H9 (cell line): ENCODE results near the gene POMGNT2. TPM values are rescaled to one million over a fixed set of nuclear protein-coding genes. Genes with fewer than 3 reads are reported as not detected.

ENCODE experiments used
- DNase-seq: peaks from one replicate; pipeline ENCODE4 v3.0.0-alpha.2; 2017
- H2AFZ ChIP-seq: one replicate; pipeline ENCODE4 v1.6.1; 2013; ENCODE audit warnings: mild to moderate bottlenecking, low read length, control low read depth, moderate library complexity
- H2AK5ac ChIP-seq: 2 replicates; pipeline ENCODE4 v1.6.1; 2013; ENCODE audit warnings: low read length, control low read depth, mixed read lengths; ENCODE audit not compliant: insufficient read length
- H2BK120ac ChIP-seq: one replicate; pipeline ENCODE4 v1.6.1; 2013; ENCODE audit warnings: low read depth, mild to moderate bottlenecking, low read length, control low read depth, inconsistent platforms; ENCODE audit not compliant: poor library complexity, severe bottlenecking
- H2BK12ac ChIP-seq: 2 replicates; pipeline ENCODE4 v1.6.1; 2013; ENCODE audit warnings: low read length, control low read depth, mixed read lengths, low read depth; ENCODE audit not compliant: insufficient read length
- H2BK15ac ChIP-seq: 2 replicates; pipeline ENCODE4 v1.6.1; 2013; ENCODE audit warnings: low read depth, low read length, control low read depth
- H2BK20ac ChIP-seq: one replicate; pipeline ENCODE4 v1.6.1; 2013; ENCODE audit warnings: low read depth, mild to moderate bottlenecking, low read length, control low read depth, inconsistent platforms; ENCODE audit not compliant: poor library complexity, severe bottlenecking
- H2BK5ac ChIP-seq: 2 replicates; pipeline ENCODE4 v1.6.1; 2013; ENCODE audit warnings: low read length, control low read depth, mixed read lengths; ENCODE audit not compliant: insufficient read length
- H3K14ac ChIP-seq: 2 replicates; pipeline ENCODE4 v1.6.1; 2013; ENCODE audit warnings: low read length, control low read depth; ENCODE audit not compliant: insufficient read depth
- H3K18ac ChIP-seq: 2 replicates; pipeline ENCODE4 v1.6.1; 2013; ENCODE audit warnings: low read depth, mild to moderate bottlenecking, mixed read lengths, low read length, control low read depth; ENCODE audit not compliant: insufficient read length
- H3K23ac ChIP-seq: 2 replicates; pipeline ENCODE4 v1.6.1; 2013; ENCODE audit warnings: low read length, control low read depth, mixed read lengths, low read depth; ENCODE audit not compliant: insufficient read length
- H3K23me2 ChIP-seq: 2 replicates; pipeline ENCODE4 v1.6.1; 2013; ENCODE audit warnings: low read depth, mild to moderate bottlenecking, mixed read lengths, low read length, control low read depth; ENCODE audit not compliant: insufficient read length, poor library complexity, severe bottlenecking
- H3K27ac ChIP-seq: 2 replicates; pipeline ENCODE4 v1.5.1; 2013; ENCODE audit warnings: low read length, control low read depth, mixed read lengths, low read depth; ENCODE audit not compliant: insufficient read length
- H3K27me3 ChIP-seq: 2 replicates; pipeline ENCODE4 v1.6.1; 2013; ENCODE audit warnings: low read length, control low read depth, inconsistent platforms; ENCODE audit not compliant: insufficient read depth
- H3K4ac ChIP-seq: 2 replicates; pipeline ENCODE4 v1.6.1; 2013; ENCODE audit warnings: low read depth, mild to moderate bottlenecking, control low read depth, inconsistent platforms, low read length, moderate library complexity
- H3K4me1 ChIP-seq: 2 replicates; pipeline ENCODE4 v1.6.1; 2013; ENCODE audit warnings: low read length, control low read depth, inconsistent platforms; ENCODE audit not compliant: insufficient read depth
- H3K4me2 ChIP-seq: 2 replicates; pipeline ENCODE4 v1.6.1; 2013; ENCODE audit warnings: low read length, control low read depth, mixed read lengths; ENCODE audit not compliant: insufficient read length, insufficient read depth
- H3K56ac ChIP-seq: 2 replicates; pipeline ENCODE4 v1.6.1; 2013; ENCODE audit warnings: low read depth, mild to moderate bottlenecking, mixed read lengths, low read length, control low read depth; ENCODE audit not compliant: insufficient read length
- H3K79me1 ChIP-seq: 2 replicates; pipeline ENCODE4 v1.6.1; 2013; ENCODE audit warnings: low read depth, mild to moderate bottlenecking, moderate library complexity, low read length, control low read depth, inconsistent platforms; ENCODE audit not compliant: insufficient read depth, poor library complexity, severe bottlenecking
- H3K79me2 ChIP-seq: 2 replicates; pipeline ENCODE4 v1.6.1; 2013; ENCODE audit warnings: low read length, control low read depth, inconsistent platforms; ENCODE audit not compliant: insufficient read depth
- H3K9ac ChIP-seq: 2 replicates; pipeline ENCODE4 v1.6.1; 2013; ENCODE audit warnings: low read length, control low read depth, mixed read lengths; ENCODE audit not compliant: insufficient read length; ENCODE audit errors: extremely low read depth
- H3K9me3 ChIP-seq: one replicate; pipeline ENCODE4 v1.6.1; 2013; ENCODE audit warnings: low read depth, low read length, inconsistent platforms; ENCODE audit not compliant: control insufficient read depth
- H3T11ph ChIP-seq: one replicate; pipeline ENCODE4 v1.6.1; 2013; ENCODE audit warnings: mild to moderate bottlenecking, low read length, control low read depth, inconsistent platforms
- H4K20me1 ChIP-seq: one replicate; pipeline ENCODE4 v1.6.1; 2013; ENCODE audit not compliant: control insufficient read depth, insufficient read length, insufficient read depth
- H4K5ac ChIP-seq: 2 replicates; pipeline ENCODE4 v1.6.1; 2013; ENCODE audit warnings: low read depth, mild to moderate bottlenecking, mixed read lengths, low read length, control low read depth; ENCODE audit not compliant: insufficient read length
- H4K8ac ChIP-seq: replicated peaks from 2 replicates; pipeline ENCODE4 v1.6.1; 2013; ENCODE audit warnings: low read length, control low read depth, mixed read lengths, low read depth; ENCODE audit not compliant: insufficient read length
- H4K91ac ChIP-seq: 2 replicates; pipeline ENCODE4 v1.6.1; 2013; ENCODE audit warnings: low read depth, mild to moderate bottlenecking, moderate library complexity, mixed read lengths, low read length, control low read depth; ENCODE audit not compliant: insufficient read length
- H3K27ac Mint-ChIP-seq, 3 experiments: 2 replicates in 2 of 3; 3 replicates in 1 of 3; pipeline ENCODE4 v1.8.0; 2020 to 2021; ENCODE audit warnings: mixed read lengths in 3 of 3, mild to moderate bottlenecking in 1 of 3, moderate library complexity in 1 of 3
- H3K27me3 Mint-ChIP-seq: 2 replicates; pipeline ENCODE4 v1.8.0; 2021; ENCODE audit warnings: low read depth, mild to moderate bottlenecking, moderate library complexity, mixed read lengths
- H3K36me3 Mint-ChIP-seq, 3 experiments: 2 replicates in 2 of 3; 3 replicates in 1 of 3; pipeline ENCODE4 v1.8.0; 2020 to 2021; ENCODE audit warnings: low read depth in 3 of 3, mixed read lengths in 3 of 3; ENCODE audit not compliant: insufficient read depth in 1 of 3
- H3K4me1 Mint-ChIP-seq, 2 experiments: 2 replicates each; pipeline ENCODE4 v1.8.0; 2020; ENCODE audit warnings: mixed read lengths in 2 of 2
- H3K4me3 Mint-ChIP-seq, 2 experiments: 2 replicates in 1 of 2; 3 replicates in 1 of 2; pipeline ENCODE4 v1.8.0; 2020 to 2021; ENCODE audit warnings: mild to moderate bottlenecking in 2 of 2, mixed read lengths in 2 of 2, moderate library complexity in 1 of 2
- H3K9me3 Mint-ChIP-seq, 2 experiments: 2 replicates in 1 of 2; 3 replicates in 1 of 2; pipeline ENCODE4 v1.8.0; 2020; ENCODE audit warnings: mild to moderate bottlenecking in 2 of 2, mixed read lengths in 2 of 2, moderate library complexity in 1 of 2
- CTCF ChIP-seq: fragments of 200-600 bp; sonication (generic); conservative IDR thresholded peaks from 3 replicates; pipeline ENCODE4 v1.8.0; 2021; ENCODE audit warnings: antibody characterized with exemption, mild to moderate bottlenecking
- WGBS: extraction: QIAGEN DNeasy Blood & Tissue Kit; methylation state at CpG from one replicate; pipeline ENCODE4 v1.1.7; 2013; ENCODE audit warnings: missing lambda C conversion rate, low lambda C conversion rate, mixed read lengths; ENCODE audit not compliant: insufficient read length; ENCODE audit errors: extremely low coverage; 5-methylcytosine and 5-hydroxymethylcytosine counted together
- total RNA-seq: library from RNA; stranded (reverse); gene quantifications from 2 replicates; pipeline ENCODE4 v1.2.1, GENCODE V29; 2021

Gene POMGNT2
- total RNA-seq, 1 experiment from 2014 or later, result 14.0 TPM

GRCh38 chr3:43063114-43063513 is 42.8 kb downstream of the POMGNT2 start:
- H3K27ac Mint-ChIP-seq, result no peak overlapping the region

More at GRCh38 chr3:43063114-43063513, 42.8 kb downstream of the POMGNT2 start:
- Histone ChIP-seq H2BK20ac (no peak overlapping the region), H4K8ac (no peak overlapping the region), H2AK5ac (no peak overlapping the region), H3K4ac (no peak overlapping the region), H2BK12ac (no peak overlapping the region), H3K4me2 (no peak overlapping the region), H4K91ac (no peak overlapping the region), H2BK15ac (no peak overlapping the region), H3K9ac (no peak overlapping the region), H3K14ac (no peak overlapping the region), H3K18ac (no peak overlapping the region), H3K4me1 (no peaks in the 10 kb centered on the region), H3K79me2 (no peaks in the 10 kb centered on the region), H4K5ac (no peak overlapping the region), H2BK120ac (no peak overlapping the region), H3K79me1 (no peaks in the 10 kb centered on the region), H3K23ac (no peak overlapping the region), H3K9me3 (no peaks in the 10 kb centered on the region), H3K23me2 (no peaks in the 10 kb centered on the region), H2AFZ (no peak overlapping the region), H2BK5ac (no peak overlapping the region), H4K20me1 (no peaks in the 10 kb centered on the region), H3K27me3 (no peaks in the 10 kb centered on the region), H3K56ac (no peak overlapping the region), H3K27ac (no peak overlapping the region), H3T11ph (no peak overlapping the region)
- Mint-ChIP-seq H3K9me3 (peaks cover 20 to 27% of the 10 kb centered on the region in 2 experiments), H3K4me1 (peaks cover 9 to 15% of the 10 kb centered on the region in 2 experiments), H3K27me3 (no peaks in the 10 kb centered on the region; the same call in 1 of the 2 replicates), H3K4me3 (no peak overlapping the region), H3K36me3 (peaks cover 24 to 34% (median 27%) of the 10 kb centered on the region in 3 experiments)
- no peak for DNase-seq
- TF ChIP-seq CTCF, result no peak
- no CpG with 5 or more reads among the region's 5 CpGs for WGBS
